NOMO-1 (cell line): ENCODE data around the gene ZNF668.
"Not testable (repeated sequence)": the region's sequence is repeated elsewhere in the genome, so short reads cannot be mapped to it uniquely, and the experiment has no call there.

Experiments used
- DNase-seq, 2 experiments: peaks; one replicate each; lab custom pipeline; 2025; ENCODE audit not compliant: unreplicated experiment in 2 of 2; lab: John Stamatoyannopoulos, UW

Gene ZNF668

DNA sequence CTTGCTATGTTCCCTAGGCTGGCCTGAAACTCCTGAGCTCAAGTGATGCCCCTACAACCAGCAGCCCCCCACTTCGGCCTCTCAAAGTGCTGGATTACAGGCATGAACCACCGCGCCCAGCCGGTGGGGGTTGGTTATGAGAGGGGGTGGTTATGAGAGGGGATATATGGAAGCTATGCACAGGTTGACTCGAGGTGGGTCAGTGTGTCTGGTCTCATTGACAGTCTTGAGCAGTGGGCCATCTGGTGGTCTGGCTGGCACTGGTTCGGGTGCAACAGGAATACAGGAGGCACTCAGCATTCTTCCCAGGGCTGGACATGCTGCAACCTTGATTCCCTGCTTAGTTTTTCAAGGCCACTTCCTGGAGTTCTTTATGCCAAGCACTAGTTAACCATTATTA, 58.0 kb downstream of the ZNF668 start:
- DNase-seq: no peak

- DNase-seq: not testable (repeated sequence)
Measured at GRCh38 chr16:31013292-31013691, 60.7 kb downstream of the ZNF668 start.

- not testable (repeated sequence) for DNase-seq
Measured at GRCh38 chr16:31011815-31012214, 62.2 kb downstream of the ZNF668 start.
